HL-60 (cell line): Measurements from ENCODE around the gene NKAIN1.

ENCODE experiments used
- DNase-seq, 2 experiments: peaks; one replicate each; pipeline ENCODE4 v3.0.0-alpha.2; 2010 to 2020; ENCODE audit warnings: low read depth in 1 of 2, low spot score in 1 of 2
- H3K27ac ChIP-seq: fragments of 250-450 bp; sonication (Bioruptor Pico); replicated peaks from 2 replicates; pipeline ENCODE4 v1.5.1; 2020; ENCODE audit warnings: mild to moderate bottlenecking, moderate library complexity
- H3K27me3 ChIP-seq: fragments of 250-450 bp; sonication (Bioruptor Pico); 2 replicates; pipeline ENCODE4 v1.5.1; 2021; ENCODE audit warnings: mild to moderate bottlenecking, moderate library complexity; ENCODE audit not compliant: insufficient read depth, poor library complexity, severe bottlenecking
- H3K4me3 ChIP-seq: replicated peaks from 2 replicates; pipeline ENCODE4 v1.5.1; 2011; ENCODE audit warnings: mild to moderate bottlenecking, control low read depth, low read length; ENCODE audit not compliant: insufficient read depth
- CTCF ChIP-seq: IDR thresholded peaks from one replicate; pipeline ENCODE4 v1.5.1; 2011; ENCODE audit warnings: low read length, control low read depth, inconsistent platforms; ENCODE audit not compliant: insufficient read depth
- GABPA ChIP-seq: IDR thresholded peaks from 2 replicates; pipeline ENCODE4 v1.6.1; 2012; ENCODE audit warnings: low read depth
- POLR2AphosphoS5 ChIP-seq: IDR thresholded peaks from 2 replicates; pipeline ENCODE4 v1.6.1; 2012; ENCODE audit warnings: low read depth
- REST ChIP-seq: IDR thresholded peaks from 2 replicates; pipeline ENCODE4 v1.6.1; 2012; ENCODE audit warnings: low read depth; ENCODE audit not compliant: insufficient replicate concordance
- SPI1 ChIP-seq: IDR thresholded peaks from 2 replicates; pipeline ENCODE4 v1.6.1; 2012; ENCODE audit warnings: low read depth, mild to moderate bottlenecking, borderline replicate concordance

The NKAIN1 gene

GRCh38 chr1:31148409-31148808 is 91.3 kb downstream of the NKAIN1 start:
- no peak for DNase-seq
- Histone ChIP-seq H3K4me3 (no peak overlapping the region), H3K27ac (no peak overlapping the region), H3K27me3 (no peaks in the 10 kb centered on the region)
- TF ChIP-seq REST (no peak), SPI1 (no peak), GABPA (no peak), POLR2AphosphoS5 (no peak), CTCF (no peak)

GRCh38 chr1:31145648-31146047 is 94.0 kb downstream of the NKAIN1 start:
- DNase-seq, result no peak
- Histone ChIP-seq H3K27ac (no peak overlapping the region), H3K27me3 (no peaks in the 10 kb centered on the region), H3K4me3 (no peak overlapping the region)
- TF ChIP-seq GABPA, result no peak
- no peak for TF ChIP-seq CTCF
- TF ChIP-seq REST, result no peak
- TF ChIP-seq POLR2AphosphoS5, result no peak
- no peak for TF ChIP-seq SPI1

- H3K27ac ChIP-seq, result no peak overlapping the region
- no peaks in the 10 kb centered on the region for H3K27me3 ChIP-seq
- TF ChIP-seq SPI1, result no peak
- TF ChIP-seq CTCF, result no peak
- TF ChIP-seq GABPA, result no peak
- TF ChIP-seq POLR2AphosphoS5, result no peak
- TF ChIP-seq REST, result no peak
- no peak overlapping the region for H3K4me3 ChIP-seq
- no peak for DNase-seq
Observed at GRCh38 chr1:31144442-31144841, 95.2 kb downstream of the NKAIN1 start.
